HFF-Myc (cell line): ENCODE measurements around the gene POLA1.

Source experiments
- DNase-seq: peaks from one replicate; pipeline ENCODE4 v3.0.0-alpha.2; 2011; ENCODE audit warnings: low read depth; ENCODE audit errors: extremely low read depth
- H3K4me3 ChIP-seq: replicated peaks from 2 replicates; pipeline ENCODE4 v1.5.1; 2011; ENCODE audit warnings: low read depth, mild to moderate bottlenecking, control low read depth, low read length
- CTCF ChIP-seq: IDR thresholded peaks from 2 replicates; pipeline ENCODE4 v1.5.1; 2012; ENCODE audit warnings: mild to moderate bottlenecking, low read depth, low read length, control low read depth; ENCODE audit errors: missing control alignments

The POLA1 gene

GRCh38 chrX:24954732-24955131, 261.0 kb downstream of the POLA1 start:
- no peak for DNase-seq
- TF ChIP-seq CTCF: no peak
- no peak overlapping the region for H3K4me3 ChIP-seq

GRCh38 chrX:24955372-24955930, 261.7 kb downstream of the POLA1 start:
- no peak overlapping the region for H3K4me3 ChIP-seq
- DNase-seq: no peak
- TF ChIP-seq CTCF: no peak

- DNase-seq: no peak
- no peak for TF ChIP-seq CTCF
- no peak overlapping the region for H3K4me3 ChIP-seq
Measured at GRCh38 chrX:24956828-24957227, 263.1 kb downstream of the POLA1 start.

- no peak overlapping the region for H3K4me3 ChIP-seq
- no peak for DNase-seq
- no peak for TF ChIP-seq CTCF
Measured at GRCh38 chrX:24961809-24962208, 268.1 kb downstream of the POLA1 start.

GRCh38 chrX:24963823-24964222, 270.1 kb downstream of the POLA1 start:
- no peak for TF ChIP-seq CTCF
- DNase-seq: no peak
- H3K4me3 ChIP-seq: no peak overlapping the region

- TF ChIP-seq CTCF: no peak
- no peak for DNase-seq
- H3K4me3 ChIP-seq: no peak overlapping the region
Measured at GRCh38 chrX:24965372-24965771, 271.7 kb downstream of the POLA1 start.

GRCh38 chrX:24969812-24970211, 276.1 kb downstream of the POLA1 start:
- no peak for TF ChIP-seq CTCF
- no peak overlapping the region for H3K4me3 ChIP-seq
- no peak for DNase-seq
